SIG-M5 treated with dmso at 0.1 percent for 504 hours (cell line): ENCODE results near the gene PCDHGA1.

Experiments used
- DNase-seq: peaks from one replicate; lab custom pipeline; 2025; ENCODE audit not compliant: unreplicated experiment; lab: John Stamatoyannopoulos, UW

Gene PCDHGA1

GRCh38 chr5:141512390-141512910, 182.1 kb downstream of the PCDHGA1 start:
- peak; percentile 19 for DNase-seq

DNA sequence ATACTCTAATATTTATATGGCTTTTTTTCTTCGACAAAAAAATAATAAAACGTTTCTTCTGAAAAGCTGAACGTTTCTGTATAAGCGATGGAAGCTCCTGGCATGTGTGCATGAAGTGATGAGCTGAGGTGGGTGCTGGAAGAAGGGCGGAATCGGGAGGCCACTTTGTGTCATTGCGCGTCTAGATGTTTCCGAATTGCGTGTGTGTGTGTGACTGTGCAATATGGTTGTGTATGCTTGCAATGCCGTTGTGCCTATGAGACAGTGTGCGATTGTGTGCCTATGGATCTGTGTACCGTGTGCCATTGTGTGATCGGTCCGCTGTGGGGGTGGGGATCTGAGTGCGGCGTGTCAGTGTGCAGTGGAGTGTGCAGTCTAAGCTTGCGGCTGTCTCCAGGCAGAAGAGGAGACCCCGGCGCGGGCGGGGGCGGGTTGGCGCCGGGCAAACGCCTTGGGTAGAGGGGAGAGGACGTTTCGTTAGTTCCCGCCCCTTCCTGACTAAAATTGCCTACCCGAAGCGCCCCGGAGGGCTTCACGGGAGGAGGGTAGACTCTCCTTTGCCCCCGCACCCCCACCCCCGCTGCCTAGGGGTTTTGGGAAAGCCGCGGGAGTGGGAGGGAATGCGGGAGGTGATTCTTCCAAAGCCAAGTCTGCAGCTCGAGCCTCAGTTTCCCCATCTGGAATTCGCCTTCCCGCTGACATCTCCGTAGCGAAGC, 182.8 kb downstream of the PCDHGA1 start:
- no peak for DNase-seq

DNA sequence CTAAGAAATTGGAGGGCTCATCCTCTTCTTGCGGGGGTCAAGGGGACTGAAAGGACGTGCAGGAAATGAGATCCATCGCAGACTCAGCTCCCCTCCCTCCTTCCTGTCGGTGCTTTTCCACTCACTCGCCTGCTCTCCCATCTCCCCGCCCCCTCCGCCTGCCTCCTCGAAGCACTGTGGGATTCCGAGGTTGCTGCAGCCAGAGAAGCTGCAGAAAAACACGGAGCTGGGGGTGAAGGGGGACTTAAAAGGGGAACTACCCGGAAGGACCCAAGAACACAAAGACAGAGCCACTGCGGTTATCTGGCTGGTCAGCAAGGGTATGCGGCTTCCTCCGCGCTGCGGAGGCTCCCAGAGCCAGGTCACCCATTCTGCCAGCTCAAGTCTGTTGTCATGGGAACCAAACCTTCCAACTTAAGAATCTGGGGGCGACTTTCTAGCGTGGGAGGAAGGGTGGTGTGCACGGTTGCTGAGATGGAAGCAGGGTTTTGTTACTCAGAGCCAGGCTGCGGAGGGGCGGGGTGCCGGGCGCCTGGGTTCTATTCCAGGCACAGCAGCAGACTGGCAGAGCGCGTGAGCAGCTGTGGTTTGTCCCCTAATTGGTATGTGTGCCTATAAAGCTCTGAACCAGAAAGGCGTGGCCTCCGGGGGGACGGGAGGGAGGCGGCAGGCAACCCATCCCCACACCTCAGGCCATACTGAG, 183.5 kb downstream of the PCDHGA1 start:
- DNase-seq, result peak; percentile 47

GRCh38 chr5:141514330-141515133, 184.2 kb downstream of the PCDHGA1 start:
- DNase-seq, result no peak

DNA sequence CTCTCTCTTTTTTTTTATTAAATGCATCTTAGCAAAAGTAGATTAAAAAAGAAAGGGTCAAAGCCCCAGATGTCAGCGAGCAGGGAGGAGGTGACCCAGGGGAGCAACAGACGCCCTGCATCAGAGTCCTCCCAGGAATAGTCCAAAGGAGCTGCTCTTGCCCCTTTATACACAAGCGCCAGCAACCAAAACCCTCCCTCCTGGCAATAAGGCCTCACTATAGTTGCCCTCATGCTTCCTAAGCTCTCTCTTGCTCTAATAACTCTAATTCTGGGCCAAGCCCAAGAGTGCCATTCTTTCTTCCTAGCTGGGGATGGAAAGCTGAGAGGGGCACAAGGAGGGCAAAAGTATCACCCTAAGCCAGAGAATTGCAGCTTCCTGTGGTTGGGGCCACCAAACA, 184.8 kb downstream of the PCDHGA1 start:
- DNase-seq, result no peak

- no peak for DNase-seq
These were observed 185.8 kb downstream of the PCDHGA1 start for GRCh38 chr5:141515946-141516671.

DNA sequence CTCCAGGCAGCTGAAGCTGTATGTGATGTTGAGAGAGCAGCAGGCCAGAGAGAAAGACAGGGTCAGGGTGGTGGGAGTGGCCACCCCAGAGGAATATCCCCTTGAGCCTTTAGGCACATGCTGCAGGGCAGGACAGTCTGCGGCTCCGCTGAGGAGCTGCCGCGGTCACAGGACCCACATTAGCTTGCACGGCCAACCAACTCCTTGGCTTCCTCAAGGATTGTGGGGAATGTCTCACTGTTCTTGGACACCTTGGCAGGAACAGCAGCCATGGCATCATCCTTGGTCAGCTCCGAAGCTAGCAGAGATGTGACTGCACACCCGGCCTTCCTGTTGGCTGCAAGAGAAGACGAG, 186.3 kb downstream of the PCDHGA1 start:
- DNase-seq, result no peak

GRCh38 chr5:141517312-141517711, 187.0 kb downstream of the PCDHGA1 start:
- DNase-seq, result no peak

- DNase-seq, result no peak
These were observed 187.7 kb downstream of the PCDHGA1 start for GRCh38 chr5:141517880-141518617.

DNA sequence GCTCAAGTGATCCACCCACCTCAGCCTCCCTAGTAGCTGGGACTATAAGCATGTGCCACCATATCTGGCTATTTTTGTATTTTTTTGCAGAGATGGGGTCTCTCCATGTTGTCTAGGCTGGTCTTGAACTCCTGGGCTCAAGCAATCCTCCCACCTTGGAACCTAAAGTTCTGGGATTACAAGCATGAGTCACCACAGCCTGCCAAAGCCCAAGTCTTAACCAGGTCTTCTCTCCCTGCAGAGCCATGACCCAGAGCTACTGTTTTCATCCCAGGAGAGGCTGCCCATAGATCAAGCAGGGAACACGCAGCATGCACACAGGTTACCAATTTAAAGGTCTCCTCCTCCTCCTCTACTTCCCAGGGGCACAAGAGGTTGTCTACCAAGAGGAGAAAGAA, 188.3 kb downstream of the PCDHGA1 start:
- no peak for DNase-seq

- peak; percentile 26 for DNase-seq
These were observed 189.6 kb downstream of the PCDHGA1 start for GRCh38 chr5:141519605-141520565.

- DNase-seq, result peak; percentile 94
These were observed 191.0 kb downstream of the PCDHGA1 start for GRCh38 chr5:141521244-141521781.

DNA sequence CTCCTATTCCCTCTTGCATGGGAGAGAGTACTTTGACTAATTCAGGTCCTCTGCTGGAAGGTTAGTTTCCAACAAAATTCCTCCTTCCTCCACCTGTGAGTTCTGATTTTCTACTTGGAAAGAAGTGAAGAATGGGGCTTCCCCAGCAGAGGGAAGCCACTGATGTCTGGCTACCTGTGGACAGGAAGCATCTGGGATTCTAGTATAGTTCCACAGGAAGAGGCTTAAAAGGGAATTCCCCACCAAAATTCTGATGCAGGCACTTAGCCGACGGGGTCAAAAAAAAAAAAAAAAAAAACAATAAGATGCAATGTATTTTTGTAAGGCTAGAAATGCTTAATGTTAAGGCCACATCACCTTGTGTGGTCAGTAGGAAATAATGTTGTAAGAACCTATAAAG, 192.0 kb downstream of the PCDHGA1 start:
- DNase-seq, result no peak

DNA sequence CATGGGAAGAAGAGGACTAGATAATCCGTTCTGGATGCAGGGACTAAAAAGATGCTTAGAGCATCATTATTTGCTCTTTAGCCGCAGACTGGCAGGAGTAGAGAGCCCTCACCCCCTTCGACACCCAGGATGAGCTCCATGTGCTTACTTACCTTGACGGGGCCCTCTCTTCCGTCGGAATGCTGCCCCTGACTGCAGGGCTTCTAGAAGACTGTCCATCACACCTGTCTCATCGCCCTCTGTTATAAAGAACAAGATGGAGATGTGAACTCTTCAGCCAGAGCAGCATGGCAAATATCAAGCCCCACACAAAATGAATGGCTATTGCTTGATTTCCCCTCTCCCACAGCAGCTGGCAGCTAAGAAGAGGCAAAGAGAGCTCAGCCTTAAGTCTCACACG, 193.7 kb downstream of the PCDHGA1 start:
- DNase-seq, result no peak

DNA sequence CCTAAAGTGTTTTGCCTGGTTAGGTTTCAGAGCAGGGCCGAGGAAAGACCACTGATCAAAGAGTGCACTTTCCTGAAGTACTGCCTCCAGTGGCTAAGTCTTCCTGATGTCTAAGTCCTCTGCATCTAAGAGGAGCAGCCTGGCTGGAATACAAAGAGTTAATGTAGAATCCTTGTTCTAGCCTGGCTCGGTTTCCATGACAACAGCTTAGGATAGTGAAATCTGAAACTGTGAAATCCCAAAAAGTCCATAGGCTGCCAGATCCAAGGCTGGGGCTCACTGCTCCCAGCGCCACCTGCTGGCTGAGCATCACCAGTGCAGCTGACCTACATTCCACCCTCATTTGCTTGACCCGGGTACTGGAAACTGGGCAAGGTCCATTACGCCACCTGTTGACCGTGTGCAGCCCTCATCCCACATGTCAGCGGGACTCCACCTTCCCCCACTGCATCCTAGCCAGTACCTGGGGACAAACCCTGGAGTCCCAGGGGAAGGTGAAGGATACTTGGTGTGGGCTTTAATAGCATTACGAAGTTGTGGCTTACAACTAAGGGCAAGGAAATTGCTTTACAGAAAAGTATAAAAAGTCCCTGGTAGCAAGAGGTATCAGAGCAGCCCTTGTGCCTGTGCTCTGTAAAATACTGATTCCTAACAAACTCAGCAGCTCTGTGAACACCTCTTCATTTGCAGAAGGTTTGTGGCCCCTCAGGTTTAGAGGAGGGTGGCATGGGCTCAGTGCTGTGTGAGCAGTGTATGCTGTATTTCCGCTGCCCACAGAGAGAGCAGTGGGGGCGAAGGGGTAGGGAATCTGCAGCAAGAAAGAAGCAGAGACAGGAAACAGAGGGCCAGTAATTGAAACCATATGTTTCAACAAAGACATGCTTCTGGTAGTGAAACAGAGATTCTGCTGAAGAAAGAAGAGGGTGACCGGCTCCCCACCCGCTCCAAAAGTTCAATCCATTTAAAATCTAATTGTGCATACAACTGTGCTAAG, 194.6 kb downstream of the PCDHGA1 start:
- DNase-seq, result peak; percentile 63

DNA sequence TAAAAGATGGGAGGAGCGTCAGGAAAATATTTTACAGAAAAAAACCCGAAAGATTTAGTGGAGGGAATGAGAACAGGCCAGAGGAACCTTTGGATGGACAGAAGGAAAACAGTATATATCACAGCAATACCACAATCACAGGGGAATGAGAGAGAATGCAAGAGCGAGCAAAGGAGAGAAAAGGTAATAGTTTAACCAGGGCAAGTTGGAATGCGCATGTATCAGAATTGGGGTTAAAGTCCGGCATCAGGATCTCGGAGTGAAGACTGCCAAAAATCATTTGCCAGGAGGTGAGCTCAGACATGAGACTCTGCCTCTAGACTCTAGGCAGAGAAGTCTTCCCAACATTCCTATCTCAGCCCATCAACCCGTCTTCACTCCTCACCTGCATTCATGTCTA, 195.3 kb downstream of the PCDHGA1 start:
- DNase-seq, result no peak

DNA sequence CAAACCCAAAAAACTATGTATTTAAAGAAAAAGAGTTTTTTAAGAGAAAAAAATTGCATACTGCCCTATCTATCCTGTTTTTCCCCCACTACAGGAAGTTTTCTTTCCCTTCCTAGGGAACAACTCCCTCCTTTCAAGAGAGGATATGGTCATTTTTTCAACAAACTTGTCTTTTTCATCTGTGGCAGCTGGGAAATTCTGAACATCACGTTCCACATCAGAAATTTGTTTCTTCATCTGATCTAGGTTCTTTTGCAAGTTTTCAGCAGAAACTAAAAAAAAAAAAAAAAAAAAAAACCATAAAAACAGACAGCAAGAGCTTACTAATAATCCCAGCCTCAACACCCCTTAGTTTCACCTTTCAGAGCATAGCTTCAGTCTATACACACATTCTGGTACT, 197.1 kb downstream of the PCDHGA1 start:
- DNase-seq, result no peak
